Activated naive CD4-positive, alpha-beta T cell treated with anti-CD3 and anti-CD28 coated beads, Interleukin-2, amount 50 U/mL, for 16 hours (primary cell): ENCODE data around the gene PRPF8.
"Not testable (repeated sequence)": the region's sequence is repeated elsewhere in the genome, so short reads cannot be mapped to it uniquely, and the experiment has no call there.

Experiments used
- DNase-seq: peaks from one replicate; pipeline ENCODE4 v3.0.0-alpha.2; 2020

Gene PRPF8

DNA sequence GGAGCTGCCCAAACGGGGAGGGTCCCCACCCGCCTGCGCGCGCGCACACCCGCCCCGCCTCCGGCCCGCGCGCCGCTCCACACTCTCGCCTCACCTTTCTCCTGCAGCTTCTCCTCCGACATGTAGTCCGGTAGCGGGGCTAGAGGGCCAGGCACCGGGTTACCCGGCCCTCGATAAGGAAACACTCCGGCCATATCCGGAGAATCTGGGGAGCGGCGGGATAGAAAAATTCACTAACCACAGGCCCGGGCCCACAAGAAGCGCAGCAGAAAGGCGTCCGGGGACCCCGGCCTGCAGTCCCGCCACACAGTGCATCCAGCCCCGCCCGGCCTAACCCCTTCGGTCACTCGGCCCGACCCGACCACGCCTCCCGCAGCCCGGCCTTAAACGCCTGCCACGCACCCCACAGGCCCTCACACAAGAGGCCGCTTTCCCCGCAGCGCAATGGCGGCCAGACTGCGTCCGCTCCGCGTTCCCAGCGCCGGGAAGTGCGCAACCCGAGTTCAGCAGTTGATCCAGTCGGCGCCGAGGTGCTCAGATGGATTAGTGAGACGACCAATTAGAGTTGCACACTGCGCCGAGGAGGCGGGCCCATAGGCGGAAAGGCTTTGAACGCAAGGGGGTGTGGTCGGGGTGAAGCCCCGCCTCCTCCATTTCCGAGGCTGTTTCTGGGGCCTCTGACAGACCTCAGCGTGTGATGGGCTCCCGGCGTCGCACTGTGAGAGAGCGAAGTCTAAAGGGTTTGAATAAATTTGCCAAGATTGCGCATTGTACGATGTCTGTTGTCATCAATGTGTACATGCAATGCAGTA is at the start of gene PRPF8:
Gene PRPF8 (minus strand): TSS at position 490 of the 812 bp plus-strand sequence. CDS start 296 bp downstream, at position 194.
- DNase-seq: peak; percentile 98

DNA sequence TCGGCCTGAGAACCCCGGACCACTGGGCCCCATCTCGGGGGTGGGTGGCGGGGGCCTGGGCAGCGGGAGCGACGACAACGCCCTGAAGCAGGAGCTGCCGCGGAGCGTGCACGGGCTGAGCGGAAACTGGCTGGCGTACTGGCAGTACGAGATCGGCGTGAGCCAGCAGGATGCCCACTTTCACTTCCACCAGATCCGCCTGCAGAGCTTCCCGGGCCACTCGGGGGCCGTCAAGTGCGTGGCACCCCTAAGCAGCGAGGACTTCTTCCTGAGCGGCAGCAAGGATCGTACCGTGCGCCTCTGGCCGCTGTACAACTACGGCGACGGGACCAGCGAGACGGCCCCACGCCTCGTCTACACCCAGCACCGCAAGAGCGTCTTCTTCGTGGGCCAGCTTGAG is 49.1 kb upstream of the PRPF8 start:
- DNase-seq: no peak

DNA sequence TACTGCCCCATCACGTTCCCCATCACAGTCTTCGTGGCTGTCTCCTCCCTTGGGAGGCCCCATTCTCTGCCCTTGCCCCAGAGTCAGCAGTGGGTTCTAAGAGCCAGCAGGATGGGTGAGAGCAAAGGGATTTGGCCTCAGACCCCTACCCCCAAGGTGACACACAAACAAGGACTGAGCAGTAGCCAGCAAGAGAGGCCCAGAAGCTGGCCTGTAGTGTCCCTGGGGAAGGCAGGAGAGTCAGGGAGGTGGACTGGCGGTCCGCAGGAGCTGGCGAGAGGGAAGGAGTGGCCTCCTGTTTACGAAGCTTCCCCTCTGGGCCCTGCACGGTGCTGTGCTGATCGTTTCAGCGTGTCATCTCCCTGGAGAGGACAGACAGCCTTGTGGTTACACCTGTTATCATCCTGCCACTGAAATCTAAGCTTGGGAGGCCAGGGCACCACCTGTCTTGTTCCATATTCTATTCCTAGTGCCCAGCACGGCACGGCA is 48.2 kb upstream of the PRPF8 start:
- no peak for DNase-seq

DNA sequence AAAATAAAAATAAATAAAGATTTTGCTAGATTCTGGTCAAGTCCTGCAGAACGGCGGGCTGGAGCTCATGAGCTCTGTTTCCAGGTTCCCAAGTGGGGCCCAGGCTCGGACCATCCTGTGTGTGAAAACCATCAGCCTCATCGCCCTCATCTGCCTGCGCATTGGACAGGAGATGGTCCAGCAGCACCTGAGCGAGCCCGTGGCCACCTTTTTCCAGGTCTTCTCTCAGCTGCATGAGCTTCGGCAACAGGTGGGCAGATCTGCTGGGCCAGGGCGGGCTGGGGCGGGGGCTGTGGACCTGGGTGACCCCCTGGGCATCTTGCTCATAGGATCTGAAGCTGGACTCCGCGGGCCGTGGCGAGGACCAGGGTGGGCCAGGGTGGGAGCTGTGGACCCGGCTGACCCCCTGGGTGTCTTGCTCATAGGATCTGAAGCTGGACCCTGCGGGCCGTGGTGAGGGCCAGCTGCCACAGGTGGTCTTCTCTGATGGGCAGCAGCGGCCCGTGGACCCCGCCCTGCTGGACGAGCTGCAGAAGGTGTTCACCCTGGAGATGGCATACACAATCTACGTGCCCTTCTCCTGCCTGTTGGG is 47.7 kb upstream of the PRPF8 start:
- no peak for DNase-seq

DNA sequence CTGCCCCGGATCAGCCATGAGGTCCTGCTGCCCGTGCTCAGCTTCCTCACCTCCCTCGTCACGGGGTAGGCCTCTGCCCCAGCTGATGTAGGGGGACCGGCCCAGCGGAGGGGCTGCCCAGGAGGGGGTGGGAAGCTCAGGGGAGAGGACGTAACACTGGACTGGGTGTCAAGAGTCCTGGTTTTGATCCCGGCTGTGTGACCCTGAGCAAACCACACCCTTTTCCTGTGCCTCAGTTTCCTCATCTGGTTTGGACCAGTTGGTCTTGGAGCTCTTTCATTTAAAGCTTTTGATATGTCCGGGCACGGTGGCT is 46.5 kb upstream of the PRPF8 start:
- DNase-seq: no peak

DNA sequence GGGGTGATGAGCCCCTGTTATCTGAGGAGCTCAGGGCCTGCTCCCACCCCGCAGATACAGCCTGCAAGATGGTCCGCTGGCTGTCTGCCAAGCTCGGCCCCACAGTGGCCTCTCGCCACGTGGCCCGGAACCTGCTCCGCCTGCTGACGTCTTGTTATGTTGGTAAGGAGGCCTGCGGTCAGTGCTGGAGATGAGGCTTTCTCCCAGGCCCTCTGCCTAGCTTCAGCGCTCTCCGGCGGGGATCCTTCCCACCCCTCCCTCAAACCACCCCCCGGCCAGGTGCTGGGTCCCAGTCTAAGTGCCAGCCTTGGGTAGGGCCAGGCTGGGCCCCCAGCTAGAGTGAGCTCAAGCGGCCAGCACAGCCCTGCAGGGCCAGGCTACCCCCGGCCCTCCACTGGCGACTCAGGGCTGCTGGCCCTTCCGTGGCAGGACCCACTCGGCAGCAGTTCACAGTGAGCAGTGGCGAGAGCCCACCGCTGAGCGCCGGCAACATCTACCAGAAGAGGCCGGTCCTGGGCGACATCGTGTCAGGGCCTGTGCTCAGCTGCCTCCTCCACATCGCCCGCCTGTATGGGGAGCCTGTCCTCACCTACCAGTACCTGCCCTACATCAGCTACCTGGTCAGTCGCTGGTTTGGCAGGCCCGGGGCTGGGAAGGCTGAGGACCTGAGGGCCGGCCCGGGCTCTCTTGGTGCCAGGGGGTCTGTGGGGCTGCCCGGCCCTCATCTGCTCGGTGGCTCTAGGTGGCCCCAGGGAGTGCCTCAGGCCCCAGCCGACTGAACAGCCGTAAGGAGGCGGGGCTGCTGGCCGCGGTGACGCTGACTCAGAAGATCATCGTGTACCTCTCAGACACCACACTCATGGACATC is 45.9 kb upstream of the PRPF8 start:
- DNase-seq: no peak

DNA sequence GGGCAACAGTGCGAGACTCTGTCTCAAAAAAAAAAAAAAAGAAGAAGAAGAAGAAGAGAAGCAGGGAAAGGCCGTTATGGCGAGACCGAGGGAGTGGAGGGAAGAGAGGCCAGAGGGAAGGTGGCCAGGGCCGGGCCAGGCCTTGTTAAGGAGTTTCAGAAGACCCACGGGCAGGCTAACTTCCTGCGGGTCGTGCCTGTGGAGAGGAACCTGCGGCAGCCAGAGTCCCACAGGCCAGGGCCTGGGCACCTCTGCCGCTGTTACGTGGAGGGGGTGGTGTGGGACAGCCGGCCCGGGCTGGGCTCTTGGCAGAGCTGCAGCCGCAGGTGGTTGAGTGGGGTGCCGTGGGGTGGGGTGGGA is 45.3 kb upstream of the PRPF8 start:
- DNase-seq: no peak

DNA sequence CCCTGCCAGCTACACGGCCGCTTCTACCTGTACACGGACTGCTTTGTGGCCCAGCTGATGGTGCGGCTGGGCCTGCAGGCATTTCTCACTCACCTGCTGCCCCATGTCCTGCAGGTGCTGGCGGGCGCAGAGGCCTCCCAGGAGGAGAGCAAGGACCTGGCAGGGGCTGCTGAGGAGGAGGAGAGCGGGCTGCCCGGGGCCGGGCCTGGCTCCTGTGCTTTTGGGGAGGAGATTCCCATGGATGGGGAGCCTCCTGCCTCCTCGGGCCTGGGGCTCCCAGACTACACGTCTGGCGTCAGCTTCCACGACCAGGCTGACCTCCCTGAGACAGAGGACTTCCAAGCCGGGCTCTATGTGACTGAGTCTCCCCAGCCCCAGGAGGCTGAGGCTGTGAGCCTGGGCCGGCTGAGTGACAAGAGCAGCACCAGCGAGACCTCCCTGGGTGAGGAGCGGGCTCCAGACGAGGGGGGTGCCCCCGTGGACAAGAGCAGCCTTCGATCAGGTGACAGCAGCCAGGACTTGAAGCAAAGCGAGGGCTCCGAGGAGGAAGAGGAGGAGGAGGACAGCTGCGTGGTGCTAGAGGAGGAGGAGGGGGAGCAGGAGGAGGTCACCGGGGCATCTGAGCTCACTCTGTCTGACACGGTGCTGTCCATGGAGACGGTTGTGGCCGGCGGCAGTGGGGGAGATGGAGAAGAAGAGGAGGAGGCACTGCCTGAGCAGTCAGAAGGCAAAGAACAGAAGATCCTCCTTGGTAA is 43.4 kb upstream of the PRPF8 start:
- no peak for DNase-seq

DNA sequence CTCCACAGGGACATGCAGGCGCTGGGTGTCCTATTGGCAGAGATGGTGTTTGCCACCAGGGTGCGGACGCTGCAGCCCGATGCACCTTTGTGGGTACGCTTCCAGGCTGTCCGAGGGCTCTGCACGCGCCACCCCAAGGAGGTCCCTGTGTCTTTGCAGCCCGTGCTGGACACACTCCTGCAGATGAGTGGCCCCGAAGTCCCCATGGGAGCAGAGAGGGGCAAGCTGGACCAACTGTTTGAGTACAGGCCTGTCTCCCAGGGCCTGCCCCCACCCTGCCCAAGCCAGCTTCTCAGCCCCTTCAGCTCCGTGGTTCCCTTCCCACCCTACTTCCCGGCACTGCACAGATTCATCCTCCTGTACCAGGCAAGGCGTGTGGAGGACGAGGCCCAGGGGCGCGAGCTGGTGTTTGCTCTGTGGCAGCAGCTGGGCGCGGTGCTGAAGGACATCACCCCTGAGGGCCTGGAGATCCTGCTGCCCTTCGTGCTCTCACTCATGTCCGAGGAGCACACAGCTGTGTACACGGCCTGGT is 42.7 kb upstream of the PRPF8 start:
- DNase-seq: no peak

DNA sequence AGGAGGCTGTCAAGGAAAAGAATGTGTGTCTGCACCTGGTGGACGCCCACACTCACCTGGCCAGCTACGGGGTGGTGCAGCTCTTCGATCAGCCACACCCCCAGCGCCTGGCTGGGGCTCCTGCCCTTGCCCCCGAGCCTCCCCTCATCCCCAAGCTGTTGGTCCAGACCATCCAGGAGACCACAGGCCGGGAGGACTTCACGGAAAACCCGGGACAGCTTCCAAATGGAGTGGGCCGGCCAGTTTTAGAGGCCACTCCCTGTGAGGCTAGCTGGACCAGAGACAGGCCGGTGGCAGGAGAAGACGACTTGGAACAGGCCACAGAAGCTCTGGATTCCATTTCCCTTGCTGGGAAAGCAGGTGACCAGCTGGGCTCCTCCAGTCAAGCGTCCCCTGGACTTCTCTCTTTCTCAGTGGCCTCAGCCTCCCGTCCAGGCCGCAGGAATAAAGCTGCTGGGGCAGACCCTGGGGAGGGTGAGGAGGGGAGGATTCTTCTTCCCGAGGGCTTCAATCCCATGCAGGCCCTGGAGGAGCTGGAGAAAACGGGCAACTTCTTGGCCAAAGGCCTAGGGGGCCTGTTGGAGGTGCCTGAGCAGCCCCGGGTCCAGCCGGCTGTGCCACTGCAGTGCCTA is 42.1 kb upstream of the PRPF8 start:
- no peak for DNase-seq

DNA sequence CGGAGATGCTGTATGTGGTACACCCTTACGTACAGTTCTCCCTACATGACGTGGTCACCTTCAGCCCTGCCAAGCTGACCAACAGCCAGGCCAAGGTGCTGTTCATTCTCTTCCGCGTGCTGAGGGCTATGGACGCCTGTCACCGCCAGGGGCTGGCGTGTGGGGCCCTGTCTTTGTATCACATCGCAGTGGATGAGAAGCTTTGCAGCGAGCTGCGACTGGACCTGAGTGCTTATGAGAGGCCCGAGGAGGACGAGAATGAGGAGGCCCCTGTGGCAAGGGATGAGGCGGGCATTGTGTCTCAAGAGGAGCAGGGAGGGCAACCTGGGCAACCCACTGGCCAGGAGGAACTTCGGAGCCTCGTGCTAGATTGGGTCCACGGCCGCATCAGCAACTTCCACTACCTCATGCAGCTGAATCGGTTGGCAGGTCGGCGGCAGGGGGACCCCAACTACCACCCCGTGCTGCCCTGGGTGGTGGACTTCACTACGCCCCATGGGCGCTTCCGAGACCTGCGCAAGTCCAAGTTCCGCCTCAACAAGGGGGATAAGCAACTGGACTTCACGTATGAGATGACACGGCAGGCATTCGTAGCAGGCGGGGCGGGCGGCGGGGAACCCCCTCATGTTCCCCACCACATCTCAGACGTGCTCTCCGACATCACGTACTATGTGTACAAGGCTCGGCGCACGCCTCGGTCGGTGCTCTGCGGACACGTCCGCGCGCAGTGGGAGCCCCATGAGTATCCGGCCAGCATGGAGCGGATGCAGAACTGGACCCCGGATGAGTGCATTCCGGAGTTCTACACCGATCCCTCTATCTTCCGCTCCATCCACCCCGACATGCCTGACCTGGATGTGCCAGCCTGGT is 41.2 kb upstream of the PRPF8 start:
- DNase-seq: peak; percentile 9

DNA sequence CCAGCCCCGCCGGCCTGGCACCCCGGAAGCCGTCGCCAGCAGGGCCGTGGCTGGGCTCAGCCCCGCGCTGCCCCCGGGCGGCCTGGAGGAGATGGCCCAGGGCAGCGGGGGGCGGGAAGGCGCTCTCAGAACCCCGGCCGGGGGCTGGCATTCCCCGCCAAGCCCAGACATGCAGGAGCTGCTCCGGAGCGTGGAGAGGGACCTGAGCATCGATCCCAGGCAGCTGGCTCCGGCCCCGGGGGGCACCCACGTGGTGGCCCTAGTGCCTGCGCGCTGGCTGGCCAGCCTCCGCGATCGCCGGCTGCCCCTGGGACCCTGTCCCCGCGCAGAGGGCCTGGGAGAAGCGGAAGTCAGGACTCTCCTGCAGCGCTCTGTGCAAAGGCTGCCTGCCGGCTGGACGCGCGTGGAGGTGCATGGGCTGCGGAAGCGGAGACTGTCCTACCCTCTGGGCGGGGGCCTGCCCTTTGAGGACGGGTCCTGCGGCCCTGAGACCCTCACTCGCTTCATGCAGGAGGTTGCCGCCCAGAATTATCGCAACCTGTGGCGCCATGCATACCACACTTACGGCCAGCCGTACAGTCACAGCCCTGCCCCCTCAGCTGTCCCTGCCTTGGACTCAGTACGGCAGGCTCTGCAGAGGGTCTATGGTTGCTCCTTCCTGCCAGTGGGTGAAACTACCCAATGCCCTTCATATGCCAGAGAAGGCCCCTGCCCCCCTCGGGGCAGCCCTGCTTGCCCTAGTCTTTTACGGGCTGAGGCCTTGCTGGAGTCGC is 40.4 kb upstream of the PRPF8 start:
- DNase-seq: peak; percentile 15

DNA sequence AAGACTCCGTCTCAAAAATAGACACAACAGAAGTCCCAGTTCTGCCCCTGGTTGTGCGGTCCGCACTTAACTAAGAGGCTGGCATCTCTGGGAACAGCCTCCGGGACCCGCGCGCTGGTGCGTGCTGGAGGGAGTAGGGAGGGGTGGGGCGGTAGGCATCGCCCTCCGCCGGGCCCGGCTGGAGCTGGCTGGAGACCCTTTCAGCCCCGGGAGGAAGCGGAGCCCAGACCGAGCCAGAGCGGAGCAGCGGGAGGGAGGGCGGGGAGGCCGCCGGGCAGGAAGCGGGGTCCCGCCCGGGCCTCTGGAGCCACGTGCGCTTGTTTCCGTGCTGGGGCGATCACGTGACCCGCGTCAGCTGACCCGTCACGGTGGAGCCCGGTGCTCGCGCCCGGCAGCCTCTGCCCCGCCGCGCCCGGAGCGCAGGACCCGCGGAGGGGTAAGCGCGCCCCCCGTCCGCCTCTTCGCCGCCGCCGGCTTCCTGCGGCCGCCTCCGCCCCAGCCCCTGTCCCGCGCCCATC is 39.7 kb upstream of the PRPF8 start, which contains the start of gene WDR81:
Gene WDR81 (plus strand): TSS at position 354 of the 518 bp plus-strand sequence. CDS start 256 bp downstream, outside the sequence.
- peak; percentile 88 for DNase-seq

DNA sequence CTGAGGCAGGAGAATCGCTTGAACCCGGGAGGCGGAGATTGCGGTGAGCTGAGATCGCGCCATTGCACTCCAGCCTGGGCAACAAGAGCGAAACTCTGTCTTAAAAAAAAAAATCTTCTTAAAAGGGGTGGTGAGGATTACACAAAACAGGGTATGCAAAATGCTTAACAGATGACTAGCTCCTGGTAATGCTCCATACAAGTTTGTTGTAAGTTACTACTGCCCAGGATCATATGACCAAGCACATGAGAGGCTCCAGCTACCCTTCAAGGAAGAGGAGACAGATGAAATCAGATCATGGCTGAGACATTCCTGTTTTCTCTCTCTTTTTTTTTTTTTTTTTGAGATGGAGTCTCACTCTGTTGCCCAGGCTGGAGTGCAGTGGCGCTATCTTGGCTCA is 37.4 kb upstream of the PRPF8 start:
- DNase-seq: not testable (repeated sequence)

DNA sequence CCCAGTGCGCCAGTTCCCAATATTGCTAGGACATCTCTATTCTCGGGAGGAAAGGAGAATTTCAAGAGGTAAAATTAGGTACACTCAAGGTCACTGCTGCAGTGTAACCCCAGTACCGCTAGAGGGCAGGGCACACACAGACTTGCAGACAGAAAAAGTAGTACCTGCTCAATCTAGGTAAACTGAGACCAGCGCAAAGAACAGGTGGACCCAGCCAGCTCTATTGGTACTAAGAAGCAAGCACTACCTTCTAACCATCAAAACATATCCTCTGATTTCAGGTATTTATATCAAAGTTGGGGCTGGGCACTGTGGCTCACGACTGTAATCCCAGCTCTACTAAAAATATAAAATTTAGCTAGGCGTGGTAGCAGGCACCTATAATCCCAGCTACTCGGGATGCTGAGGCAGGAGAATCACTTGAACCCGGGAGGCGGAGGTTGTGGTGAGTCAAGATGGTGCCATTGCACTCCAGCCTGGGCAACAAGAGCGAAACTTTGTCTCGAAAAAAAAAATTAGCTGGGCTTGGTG is 36.3 kb upstream of the PRPF8 start:
- DNase-seq: peak; percentile 67

DNA sequence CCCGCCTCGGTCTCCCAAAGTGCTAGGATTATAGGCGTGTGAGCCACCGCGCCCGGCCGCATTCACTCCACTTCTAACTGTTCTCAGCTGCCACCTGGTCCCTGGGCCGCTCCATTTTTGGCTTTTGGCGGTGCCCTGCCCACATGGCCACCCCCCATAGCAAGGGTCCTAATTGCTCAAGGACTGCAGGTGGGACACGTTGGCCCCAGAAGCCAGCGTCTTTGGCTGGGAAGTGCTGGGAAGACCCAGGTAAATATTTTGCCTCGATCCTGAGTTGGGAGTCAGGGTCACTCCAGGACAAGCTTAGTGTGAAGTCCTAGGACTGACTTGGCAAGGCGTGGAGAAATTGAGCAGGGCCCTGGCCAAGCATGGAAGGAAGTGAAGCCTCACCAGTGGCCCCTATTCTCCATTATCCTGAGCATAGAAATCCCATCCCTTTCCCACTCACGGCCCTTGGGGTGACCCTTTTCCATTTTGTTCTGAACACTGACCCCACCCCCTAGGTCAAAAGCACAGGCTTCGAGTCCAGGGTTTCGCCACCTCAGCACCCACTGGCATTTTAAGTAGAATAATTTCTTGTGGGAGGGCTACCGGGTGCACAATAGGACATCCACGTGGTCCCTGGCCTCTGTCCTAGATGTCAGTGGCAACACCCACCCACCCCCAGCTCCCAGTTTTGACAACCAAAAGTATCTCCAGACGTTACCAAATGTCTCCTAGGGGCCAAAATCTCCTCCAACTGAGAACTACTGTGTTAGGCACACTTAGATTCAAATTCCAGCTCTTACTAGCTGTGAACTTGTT is 33.9 kb upstream of the PRPF8 start:
- no peak for DNase-seq

DNA sequence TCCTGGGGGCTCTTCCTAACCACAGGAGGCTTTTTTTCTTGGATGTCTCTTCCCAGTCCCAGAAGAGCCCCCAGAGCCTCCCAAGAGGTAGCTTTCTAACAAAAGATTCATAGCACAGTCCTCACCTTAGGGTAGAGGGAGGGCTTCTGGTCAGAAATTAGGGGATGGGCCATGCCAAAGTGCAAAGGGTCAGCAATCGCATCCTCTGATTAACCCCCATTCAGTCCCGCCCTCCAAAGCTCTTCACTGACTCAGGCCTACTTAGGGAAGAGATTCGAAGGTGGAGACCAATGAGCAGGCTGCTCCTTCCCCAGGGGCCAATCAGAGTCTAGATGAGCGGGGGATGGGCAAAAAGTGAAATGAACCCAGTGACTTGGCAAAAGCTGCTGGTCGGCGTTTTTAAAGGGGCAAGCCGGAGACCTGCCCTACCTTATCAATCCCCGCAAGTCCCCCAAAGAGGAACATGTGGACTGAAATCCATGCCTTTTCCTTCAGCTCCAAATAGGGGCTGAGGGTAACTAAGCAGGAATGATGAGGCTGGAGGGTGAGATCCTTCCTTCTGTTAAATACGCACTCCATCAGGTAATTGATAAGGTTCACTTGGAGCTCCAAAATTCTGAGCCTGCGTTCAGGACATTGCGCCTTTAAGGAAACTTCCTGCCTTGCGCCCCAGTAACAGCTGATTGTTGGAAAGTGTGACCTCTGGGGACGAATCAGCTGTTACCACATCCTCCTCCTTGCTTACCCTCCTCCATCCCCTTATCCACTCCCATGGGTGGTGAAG is 32.4 kb upstream of the PRPF8 start:
- peak; percentile 85 for DNase-seq
